ENCODE data around the gene NFKB1.

The NFKB1 gene

GRCh38 chr4:102506523-102506922 is 5.4 kb downstream of the NFKB1 start:
- no peak overlapping the region for H3K4me3 ChIP-seq (ENCODE audit: low read length)
- DNase-seq (ENCODE audit: low read depth): no peak
- no peak for TF ChIP-seq CTCF (conservative IDR thresholded peaks at IDR 0.05; ENCODE audit: low read depth, low read length)

- DNase-seq (ENCODE audit: low read depth): no peak
- no peak for TF ChIP-seq CTCF (conservative IDR thresholded peaks at IDR 0.05; ENCODE audit: low read depth, low read length)
- H3K4me3 ChIP-seq (ENCODE audit: low read length): no peak overlapping the region
Observed at GRCh38 chr4:102511830-102512605, 10.9 kb downstream of the NFKB1 start.

GRCh38 chr4:102514298-102514964 is 13.3 kb downstream of the NFKB1 start:
- no peak for DNase-seq (ENCODE audit: low read depth)
- no peak for TF ChIP-seq CTCF (conservative IDR thresholded peaks at IDR 0.05; ENCODE audit: low read depth, low read length)
- no peak overlapping the region for H3K4me3 ChIP-seq (ENCODE audit: low read length)

- no peak for DNase-seq (ENCODE audit: low read depth)
- no peak for TF ChIP-seq CTCF (conservative IDR thresholded peaks at IDR 0.05; ENCODE audit: low read depth, low read length)
- no peak overlapping the region for H3K4me3 ChIP-seq (ENCODE audit: low read length)
Observed at GRCh38 chr4:102517753-102518152, 16.6 kb downstream of the NFKB1 start.

- H3K4me3 ChIP-seq (ENCODE audit: low read length): no peak overlapping the region
- DNase-seq (ENCODE audit: low read depth): no peak
- no peak for TF ChIP-seq CTCF (conservative IDR thresholded peaks at IDR 0.05; ENCODE audit: low read depth, low read length)
Observed at GRCh38 chr4:102518703-102519131, 17.6 kb downstream of the NFKB1 start.

GRCh38 chr4:102519925-102520324 is 18.8 kb downstream of the NFKB1 start:
- no peak for DNase-seq (ENCODE audit: low read depth)
- TF ChIP-seq CTCF (conservative IDR thresholded peaks at IDR 0.05; ENCODE audit: low read depth, low read length): no peak
- H3K4me3 ChIP-seq (ENCODE audit: low read length): no peak overlapping the region

- H3K4me3 ChIP-seq (ENCODE audit: low read length): no peak overlapping the region
- no peak for DNase-seq (ENCODE audit: low read depth)
- no peak for TF ChIP-seq CTCF (conservative IDR thresholded peaks at IDR 0.05; ENCODE audit: low read depth, low read length)
Observed at GRCh38 chr4:102521570-102521969, 20.4 kb downstream of the NFKB1 start.

All from retinal pigment epithelial cell (primary cell).